HG02571 (cell line): ENCODE measurements around the gene FBXW10.
"Not testable (repeated sequence)": the region's sequence is repeated elsewhere in the genome, so short reads cannot be mapped to it uniquely, and the experiment has no call there.

Source experiments
- ATAC-seq: cut with Tn5 transposase; IDR thresholded peaks from one replicate; pipeline ENCODE4 v1.9.1; 2021; ENCODE audit warnings: mild to moderate bottlenecking, moderate library complexity; ENCODE audit not compliant: unreplicated experiment

The FBXW10 gene

DNA sequence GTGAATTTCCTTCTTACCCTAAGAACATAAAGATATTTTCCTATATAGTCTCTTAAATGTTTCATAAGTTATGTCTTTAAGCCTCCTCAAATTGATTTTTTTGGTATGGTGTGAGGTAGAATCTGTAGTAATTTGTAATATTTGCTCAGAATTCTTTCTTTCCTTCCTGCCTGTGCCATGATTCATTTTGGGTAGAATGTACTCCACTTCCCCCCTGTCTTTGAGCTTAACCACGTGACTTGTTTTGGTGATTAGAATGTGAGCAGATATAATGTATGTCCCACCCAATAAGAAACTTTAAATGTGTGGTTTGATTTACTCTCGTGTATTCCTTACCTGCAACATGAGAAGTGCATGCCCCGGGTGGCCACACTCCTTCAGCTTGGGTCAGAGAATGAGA lies 77.6 kb downstream of the FBXW10 start:
- ATAC-seq, result not testable (repeated sequence)

DNA sequence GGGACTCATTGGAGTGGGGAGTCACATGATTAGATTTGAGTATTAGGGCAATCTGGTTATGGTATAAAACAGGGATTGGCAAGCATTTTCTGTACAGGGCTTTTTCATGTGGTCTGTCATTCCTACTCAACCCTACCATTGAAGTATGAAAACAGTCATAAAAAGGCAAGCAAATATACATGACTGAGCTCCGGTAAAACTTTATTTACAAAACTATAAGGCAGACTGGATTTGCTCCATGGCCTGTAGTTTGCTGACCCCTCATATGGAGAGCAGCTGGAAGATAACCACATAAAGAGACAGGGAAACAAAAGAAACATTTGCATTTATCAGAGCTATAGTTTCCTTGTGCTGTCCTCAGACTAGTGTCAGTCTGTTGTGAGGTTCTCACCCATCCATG lies 83.8 kb downstream of the FBXW10 start:
- not testable (repeated sequence) for ATAC-seq
